ENCODE measurements around the gene PIK3R4.

PIK3R4 gene

DNA sequence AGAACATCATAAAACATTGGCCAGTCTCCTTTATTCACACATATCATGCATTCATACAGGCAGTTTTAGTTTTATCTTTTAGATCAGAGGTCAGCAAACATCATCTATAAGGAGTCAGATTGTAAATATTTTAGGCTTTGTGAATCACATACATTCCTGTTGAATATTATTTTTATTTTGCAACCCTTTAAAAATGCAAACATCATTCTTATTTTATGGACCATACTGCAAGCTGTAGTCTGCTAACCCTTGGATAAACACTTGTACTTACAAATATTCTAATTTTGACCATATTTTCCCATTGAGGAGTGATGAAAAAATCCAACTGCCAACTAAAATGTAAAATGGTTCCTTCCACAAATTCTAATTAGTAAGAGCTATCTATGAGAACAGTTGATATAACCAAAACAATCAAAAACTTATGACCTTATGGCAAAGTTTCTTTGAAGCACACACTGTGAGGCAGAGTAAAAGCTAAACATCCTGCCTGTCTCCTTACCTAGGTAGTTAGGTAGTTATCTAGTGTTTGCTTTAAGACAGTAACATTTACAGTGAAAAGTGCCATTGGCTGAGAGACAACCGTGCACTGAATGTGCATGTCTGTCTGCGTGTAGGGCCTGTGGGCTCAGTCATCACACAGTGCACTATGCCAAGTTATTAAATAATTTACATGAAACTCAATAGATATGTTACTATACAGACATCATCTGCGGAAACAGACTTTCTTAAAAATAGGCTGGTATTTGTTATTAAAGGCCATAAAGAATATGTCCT lies 57.7 kb downstream of the PIK3R4 start:
- no peak overlapping the region for H3K27ac ChIP-seq (ENCODE audit: low read depth, low read length)
- H4K20me1 ChIP-seq (ENCODE audit: control insufficient read depth, insufficient read depth, low read depth, low read length) = no peaks in the 10 kb centered on the region
- H3K36me3 ChIP-seq (ENCODE audit: control insufficient read depth, low read length) = peaks cover 27% of the 10 kb centered on the region
- no peaks in the 10 kb centered on the region for H3K27me3 ChIP-seq (ENCODE audit: control insufficient read depth, low read length)
- H3K79me2 ChIP-seq (ENCODE audit: control insufficient read depth, low read length) = no peaks in the 10 kb centered on the region
- no peaks in the 10 kb centered on the region for H3K9me3 ChIP-seq (ENCODE audit: control insufficient read depth, insufficient read depth, low read length)
- no peak for TF ChIP-seq EZH2phosphoT487 (IDR thresholded peaks at IDR 0.05; ENCODE audit: borderline replicate concordance, low read length)
- TF ChIP-seq, protein P1, sequence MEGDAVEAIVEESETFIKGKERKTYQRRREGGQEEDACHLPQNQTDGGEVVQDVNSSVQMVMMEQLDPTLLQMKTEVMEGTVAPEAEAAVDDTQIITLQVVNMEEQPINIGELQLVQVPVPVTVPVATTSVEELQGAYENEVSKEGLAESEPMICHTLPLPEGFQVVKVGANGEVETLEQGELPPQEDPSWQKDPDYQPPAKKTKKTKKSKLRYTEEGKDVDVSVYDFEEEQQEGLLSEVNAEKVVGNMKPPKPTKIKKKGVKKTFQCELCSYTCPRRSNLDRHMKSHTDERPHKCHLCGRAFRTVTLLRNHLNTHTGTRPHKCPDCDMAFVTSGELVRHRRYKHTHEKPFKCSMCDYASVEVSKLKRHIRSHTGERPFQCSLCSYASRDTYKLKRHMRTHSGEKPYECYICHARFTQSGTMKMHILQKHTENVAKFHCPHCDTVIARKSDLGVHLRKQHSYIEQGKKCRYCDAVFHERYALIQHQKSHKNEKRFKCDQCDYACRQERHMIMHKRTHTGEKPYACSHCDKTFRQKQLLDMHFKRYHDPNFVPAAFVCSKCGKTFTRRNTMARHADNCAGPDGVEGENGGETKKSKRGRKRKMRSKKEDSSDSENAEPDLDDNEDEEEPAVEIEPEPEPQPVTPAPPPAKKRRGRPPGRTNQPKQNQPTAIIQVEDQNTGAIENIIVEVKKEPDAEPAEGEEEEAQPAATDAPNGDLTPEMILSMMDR (IDR thresholded peaks at IDR 0.05; ENCODE audit: low read depth, low read length, poor library complexity, severe bottlenecking) = no peak
- H3K9me2 ChIP-seq (replicated peaks; ENCODE audit: control insufficient read depth, low read length) = no peaks in the 10 kb centered on the region
- no peaks in the 10 kb centered on the region for H3F3A ChIP-seq (ENCODE audit: control insufficient read depth, insufficient read depth)
- no peaks in the 10 kb centered on the region for H3K4me1 ChIP-seq (ENCODE audit: control insufficient read depth, low read length)
- no peak overlapping the region for H3K4me3 ChIP-seq (ENCODE audit: low read length)
- no peak overlapping the region for H3K4me2 ChIP-seq (ENCODE audit: low read length)

DNA sequence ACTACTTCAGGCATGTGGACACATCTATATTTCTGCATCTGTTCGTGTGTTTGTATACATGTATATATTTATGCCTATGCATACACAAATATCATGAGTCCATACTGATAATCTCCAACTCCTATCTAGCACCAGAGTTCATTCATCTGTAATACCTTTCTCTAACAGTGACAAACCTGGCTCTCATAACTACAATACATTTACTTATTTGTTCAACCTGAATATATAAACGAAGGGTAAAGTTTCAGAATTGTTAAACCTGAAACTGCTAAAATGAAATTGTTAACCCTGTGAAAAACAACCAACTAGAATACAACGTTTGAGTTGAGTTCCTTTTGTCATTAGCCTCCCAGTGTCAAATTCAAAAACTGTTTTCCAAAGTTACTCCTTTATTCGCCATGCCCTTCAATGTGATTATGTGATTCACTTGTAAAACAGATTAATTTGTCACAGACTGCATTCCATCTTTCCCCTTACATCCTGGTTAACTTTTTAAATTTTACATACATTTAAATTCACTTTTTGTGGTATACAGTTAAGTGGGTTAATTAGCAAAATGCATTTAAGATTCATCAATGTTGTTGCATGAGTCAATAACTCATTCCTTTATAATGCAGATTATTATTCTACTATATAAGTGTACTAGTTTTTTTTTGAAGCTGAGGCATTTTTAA lies 58.5 kb downstream of the PIK3R4 start:
- TF ChIP-seq EZH2phosphoT487 (IDR thresholded peaks at IDR 0.05; ENCODE audit: borderline replicate concordance, low read length) = no peak
- TF ChIP-seq, protein P1 (IDR thresholded peaks at IDR 0.05; ENCODE audit: low read depth, low read length, poor library complexity, severe bottlenecking) = no peak
- Histone ChIP-seq H3K9me2 (replicated peaks; ENCODE audit: control insufficient read depth, low read length) (no peaks in the 10 kb centered on the region), H3K4me3 (ENCODE audit: low read length) (no peak overlapping the region), H3K9me3 (ENCODE audit: control insufficient read depth, insufficient read depth, low read length) (no peaks in the 10 kb centered on the region), H3K27me3 (ENCODE audit: control insufficient read depth, low read length) (no peaks in the 10 kb centered on the region), H3K27ac (ENCODE audit: low read depth, low read length) (no peak overlapping the region), H3K4me1 (ENCODE audit: control insufficient read depth, low read length) (no peaks in the 10 kb centered on the region), H3K79me2 (ENCODE audit: control insufficient read depth, low read length) (no peaks in the 10 kb centered on the region), H3K36me3 (ENCODE audit: control insufficient read depth, low read length) (peaks cover 33% of the 10 kb centered on the region), H3F3A (ENCODE audit: control insufficient read depth, insufficient read depth) (no peaks in the 10 kb centered on the region), H4K20me1 (ENCODE audit: control insufficient read depth, insufficient read depth, low read depth, low read length) (no peaks in the 10 kb centered on the region), H3K4me2 (ENCODE audit: low read length) (no peak overlapping the region)

DNA sequence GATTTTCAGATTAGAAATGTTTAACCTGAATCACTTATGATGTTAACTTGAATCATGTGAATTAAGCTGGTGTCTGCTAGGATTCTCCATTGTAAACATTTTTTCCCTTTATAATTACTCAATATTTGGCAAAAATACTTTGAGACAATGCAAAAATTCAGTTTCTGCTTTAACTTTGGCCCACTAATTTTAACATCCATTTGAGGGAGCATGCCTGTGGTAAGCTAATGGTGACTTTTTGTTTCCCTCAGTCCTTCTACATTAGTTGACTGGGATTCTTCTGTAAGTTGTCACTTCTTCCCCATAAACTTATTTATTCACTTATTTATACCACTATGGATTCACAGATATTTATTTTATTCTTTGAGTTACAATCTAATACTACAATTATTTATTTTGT lies 59.3 kb downstream of the PIK3R4 start:
- H3F3A ChIP-seq (ENCODE audit: control insufficient read depth, insufficient read depth) = no peaks in the 10 kb centered on the region
- H3K27ac ChIP-seq (ENCODE audit: low read depth, low read length) = no peak overlapping the region
- H3K4me3 ChIP-seq (ENCODE audit: low read length) = no peak overlapping the region
- peaks cover 39% of the 10 kb centered on the region for H3K36me3 ChIP-seq (ENCODE audit: control insufficient read depth, low read length)
- no peaks in the 10 kb centered on the region for H4K20me1 ChIP-seq (ENCODE audit: control insufficient read depth, insufficient read depth, low read depth, low read length)
- TF ChIP-seq, protein P1 (IDR thresholded peaks at IDR 0.05; ENCODE audit: low read depth, low read length, poor library complexity, severe bottlenecking) = no peak
- no peak for TF ChIP-seq EZH2phosphoT487 (IDR thresholded peaks at IDR 0.05; ENCODE audit: borderline replicate concordance, low read length)
- no peaks in the 10 kb centered on the region for H3K9me2 ChIP-seq (replicated peaks; ENCODE audit: control insufficient read depth, low read length)
- H3K9me3 ChIP-seq (ENCODE audit: control insufficient read depth, insufficient read depth, low read length) = no peaks in the 10 kb centered on the region
- no peak overlapping the region for H3K4me2 ChIP-seq (ENCODE audit: low read length)
- no peaks in the 10 kb centered on the region for H3K27me3 ChIP-seq (ENCODE audit: control insufficient read depth, low read length)
- no peaks in the 10 kb centered on the region for H3K4me1 ChIP-seq (ENCODE audit: control insufficient read depth, low read length)
- no peaks in the 10 kb centered on the region for H3K79me2 ChIP-seq (ENCODE audit: control insufficient read depth, low read length)
